ENCODE results near the gene UQCC3.

DNA sequence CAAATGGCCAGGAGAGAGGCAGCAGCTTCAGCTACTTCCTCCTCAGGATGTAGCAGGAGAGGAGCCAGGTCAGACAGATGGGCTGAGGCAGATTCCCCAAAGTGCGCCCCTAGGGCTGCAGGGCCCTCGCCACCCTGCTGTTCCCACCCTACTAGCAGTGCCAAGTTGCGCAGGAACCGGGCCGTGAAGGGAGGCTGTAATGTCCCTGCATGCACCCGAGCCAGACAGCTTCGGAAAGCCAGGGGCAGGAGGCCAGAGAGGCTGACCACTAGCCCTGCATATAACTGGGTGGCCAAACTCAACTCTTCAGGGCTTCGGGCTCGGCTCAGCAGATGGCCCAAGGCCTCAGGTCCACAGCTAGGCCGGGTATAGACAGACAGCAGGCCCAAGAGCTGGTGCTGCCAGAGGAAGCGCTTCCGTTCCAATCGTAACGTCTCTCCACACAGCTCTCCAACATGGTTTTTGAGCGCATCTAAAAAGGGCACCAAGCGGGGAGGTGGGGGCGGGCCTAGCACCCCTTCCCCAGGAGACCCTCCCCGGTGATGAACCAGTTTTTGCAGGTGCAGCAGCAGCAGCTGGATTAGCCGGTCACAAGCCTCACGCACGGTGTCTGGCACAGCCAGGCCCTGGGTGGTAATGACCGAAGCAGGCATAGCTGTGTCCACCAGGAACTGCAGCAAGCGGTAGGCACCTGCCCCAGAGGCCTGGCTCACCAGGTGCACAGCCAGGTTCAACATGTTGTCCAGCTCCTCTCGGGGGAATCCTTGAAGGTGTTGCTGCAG is 23.1 kb upstream of the UQCC3 start:
- no peak for TF ChIP-seq POLR2A (IDR thresholded peaks at IDR 0.05)
- TF ChIP-seq, protein P1, sequence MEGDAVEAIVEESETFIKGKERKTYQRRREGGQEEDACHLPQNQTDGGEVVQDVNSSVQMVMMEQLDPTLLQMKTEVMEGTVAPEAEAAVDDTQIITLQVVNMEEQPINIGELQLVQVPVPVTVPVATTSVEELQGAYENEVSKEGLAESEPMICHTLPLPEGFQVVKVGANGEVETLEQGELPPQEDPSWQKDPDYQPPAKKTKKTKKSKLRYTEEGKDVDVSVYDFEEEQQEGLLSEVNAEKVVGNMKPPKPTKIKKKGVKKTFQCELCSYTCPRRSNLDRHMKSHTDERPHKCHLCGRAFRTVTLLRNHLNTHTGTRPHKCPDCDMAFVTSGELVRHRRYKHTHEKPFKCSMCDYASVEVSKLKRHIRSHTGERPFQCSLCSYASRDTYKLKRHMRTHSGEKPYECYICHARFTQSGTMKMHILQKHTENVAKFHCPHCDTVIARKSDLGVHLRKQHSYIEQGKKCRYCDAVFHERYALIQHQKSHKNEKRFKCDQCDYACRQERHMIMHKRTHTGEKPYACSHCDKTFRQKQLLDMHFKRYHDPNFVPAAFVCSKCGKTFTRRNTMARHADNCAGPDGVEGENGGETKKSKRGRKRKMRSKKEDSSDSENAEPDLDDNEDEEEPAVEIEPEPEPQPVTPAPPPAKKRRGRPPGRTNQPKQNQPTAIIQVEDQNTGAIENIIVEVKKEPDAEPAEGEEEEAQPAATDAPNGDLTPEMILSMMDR (IDR thresholded peaks at IDR 0.05) = no peak
